SIG-M5 treated with dmso at 0.1 percent for 504 hours (cell line): ENCODE data around the gene MDP1.
"Not testable (repeated sequence)": the region's sequence is repeated elsewhere in the genome, so short reads cannot be mapped to it uniquely, and the experiment has no call there.

Source experiments
- DNase-seq: peaks from one replicate; lab custom pipeline; 2025; ENCODE audit not compliant: unreplicated experiment; lab: John Stamatoyannopoulos, UW

MDP1 gene

DNA sequence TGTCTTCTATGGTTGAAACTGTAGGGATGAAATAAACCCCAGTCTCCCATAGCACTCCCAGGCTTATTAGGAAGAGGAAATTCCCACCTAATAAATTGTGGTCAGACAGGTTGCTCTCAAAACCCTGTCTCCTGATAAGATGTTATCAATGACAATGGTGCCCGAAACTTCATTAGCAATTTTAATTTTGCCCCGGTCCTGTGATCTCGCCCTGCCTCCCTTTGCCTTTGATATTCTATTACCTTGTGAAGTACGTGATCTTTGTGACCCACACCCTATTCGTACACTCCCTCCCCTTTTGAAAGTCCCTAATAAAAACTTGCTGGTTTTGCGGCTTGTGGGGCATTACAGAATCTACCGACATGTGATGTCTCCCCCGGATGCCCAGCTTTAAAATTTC, 13.3 kb downstream of the MDP1 start:
- not testable (repeated sequence) for DNase-seq

DNA sequence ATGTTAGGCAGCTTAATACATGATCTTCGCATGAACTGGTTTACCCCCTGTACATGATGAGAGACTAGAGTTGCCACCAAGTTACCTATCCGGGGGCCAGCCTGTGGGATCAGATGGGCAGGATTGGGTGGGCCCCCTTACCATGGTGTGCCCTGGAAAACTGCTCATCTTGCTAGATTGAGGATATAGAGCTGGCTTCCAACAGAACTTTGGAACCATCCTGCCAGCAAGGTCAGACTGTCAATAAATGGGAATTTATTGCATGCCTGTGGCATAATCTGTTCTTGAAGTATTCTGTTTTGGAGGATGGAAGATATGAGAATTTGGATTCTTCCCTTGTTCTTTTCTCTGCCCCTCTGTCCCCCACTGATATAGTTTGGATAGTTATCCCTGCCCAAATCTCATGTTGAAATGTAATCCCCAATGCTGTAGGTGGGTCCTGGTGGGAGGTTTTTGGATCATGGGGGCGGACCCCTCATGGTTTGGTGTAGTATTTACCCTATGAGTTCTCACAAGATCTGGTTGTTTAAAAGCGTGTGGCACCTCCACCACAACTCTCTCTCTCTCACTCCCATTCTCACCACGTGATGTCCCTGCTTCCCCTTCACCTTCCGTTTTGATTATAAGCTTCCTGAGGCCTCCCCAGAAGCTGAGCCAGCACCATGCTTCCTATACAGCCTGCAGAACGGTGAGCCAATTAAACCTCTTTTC, 16.9 kb downstream of the MDP1 start:
- DNase-seq: no peak

DNA sequence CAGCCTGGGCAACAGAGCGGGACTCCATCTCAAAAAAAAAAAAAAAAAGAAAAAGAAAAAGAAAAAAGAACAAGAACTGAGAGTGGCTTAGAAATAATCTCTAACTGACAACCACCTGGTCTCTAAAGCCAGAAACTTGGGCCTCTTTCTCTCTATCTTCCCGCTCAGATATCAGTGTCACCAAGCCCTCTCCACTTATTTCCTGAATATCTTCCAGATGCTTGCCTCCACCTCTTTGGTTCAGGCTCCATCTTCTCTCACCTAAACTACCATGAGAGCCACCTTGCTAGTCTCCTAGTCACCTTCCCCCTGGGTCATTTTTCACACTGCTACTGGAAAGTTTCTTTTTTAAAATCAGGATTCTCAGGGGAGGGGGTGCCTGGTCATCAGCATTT, 18.8 kb downstream of the MDP1 start:
- DNase-seq: no peak

DNA sequence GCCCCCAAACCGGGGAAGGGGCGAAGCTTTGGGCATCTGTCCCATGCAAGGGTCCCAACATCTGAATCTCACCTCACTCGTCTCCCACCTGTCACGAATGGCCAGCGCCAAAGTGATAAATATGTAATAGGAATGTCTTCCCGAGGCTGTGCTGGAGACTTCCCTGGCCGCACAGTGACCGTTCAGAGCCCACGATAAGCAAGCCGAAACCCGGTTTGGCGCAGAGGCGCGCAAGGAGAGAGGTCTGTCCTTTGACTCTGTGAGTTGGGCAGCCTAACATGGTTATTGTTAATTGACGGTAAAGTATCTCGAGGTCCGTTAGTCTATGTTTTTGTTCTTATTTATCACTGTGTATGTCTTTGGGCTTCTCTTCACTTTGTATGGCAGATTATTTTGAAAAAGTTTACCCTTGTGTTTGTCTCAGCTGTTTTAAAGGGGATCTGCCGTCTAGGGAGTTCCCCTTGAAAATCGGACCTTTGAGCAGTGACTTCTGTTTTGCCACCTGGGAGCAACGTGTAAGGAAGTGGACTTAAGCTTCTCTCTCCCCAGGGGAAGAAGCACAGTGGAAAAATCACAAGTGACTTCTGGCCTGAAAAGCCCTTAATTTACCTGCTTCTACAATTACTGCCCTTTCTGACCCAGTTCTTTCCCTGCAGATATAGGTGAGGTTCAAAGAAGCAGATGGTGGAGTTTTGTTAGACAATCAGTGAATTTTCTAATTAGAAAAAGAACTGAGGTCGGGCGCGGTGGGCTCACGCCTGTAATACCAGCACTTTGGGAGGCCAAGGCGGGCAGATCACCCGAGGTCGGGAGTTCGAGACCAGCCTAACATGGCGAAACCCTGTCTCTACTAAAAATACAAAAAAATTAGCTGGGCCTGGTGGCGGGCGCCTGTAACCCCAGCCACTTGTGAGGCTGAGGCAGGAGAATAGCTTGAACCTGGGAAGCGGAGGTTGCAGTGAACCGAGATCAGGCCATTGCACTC, 19.5 kb downstream of the MDP1 start:
- DNase-seq: peak; percentile 42

DNA sequence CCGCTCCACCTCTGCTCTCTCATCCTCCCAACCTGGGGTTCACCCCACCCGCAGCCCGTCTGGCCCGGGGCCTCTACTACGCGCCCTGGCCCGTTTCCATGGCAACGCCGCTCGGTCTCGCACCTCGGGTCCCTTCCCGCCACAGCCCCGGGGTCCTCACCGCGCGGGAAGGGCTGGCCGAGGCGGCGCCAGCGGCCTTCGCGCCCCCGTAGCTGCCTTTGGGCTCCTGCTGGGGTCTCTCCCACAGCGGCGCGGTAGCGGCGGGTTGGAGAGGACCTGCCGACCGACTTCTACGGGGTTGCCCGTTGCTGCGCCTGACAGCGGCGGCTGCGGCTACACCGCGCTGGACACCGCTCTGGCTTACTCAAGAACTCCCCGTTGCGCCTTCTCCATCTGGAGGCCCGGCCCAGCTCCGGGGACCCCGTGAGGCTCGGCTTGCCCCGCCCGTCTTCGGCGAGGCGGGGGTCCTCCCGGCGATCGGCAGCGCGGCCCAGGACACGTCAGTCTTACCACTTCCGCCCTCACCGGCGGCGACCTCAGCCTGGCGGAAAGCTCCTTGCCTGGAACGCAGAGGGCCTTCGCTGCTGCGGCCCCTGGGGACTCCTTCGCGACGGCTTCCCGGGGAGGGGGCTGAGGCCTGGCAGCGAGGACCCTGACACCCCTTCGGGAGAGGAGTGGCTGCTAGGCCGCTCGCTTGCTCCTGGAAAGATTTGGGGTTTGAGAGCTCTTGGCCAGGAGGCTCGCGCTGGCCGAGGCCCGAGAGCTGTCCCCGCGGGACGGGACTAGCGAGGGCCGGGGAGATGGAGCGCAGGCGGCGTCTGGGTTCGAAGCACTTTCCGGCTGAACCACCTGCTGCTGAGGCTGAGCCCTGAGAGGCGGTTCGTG, 20.4 kb downstream of the MDP1 start, which contains the start of gene TM9SF1:
Gene TM9SF1 (minus strand): TSS at position 256 of the 885 bp plus-strand sequence. CDS start 422 bp downstream, outside the sequence.
- peak; percentile 76 for DNase-seq

DNA sequence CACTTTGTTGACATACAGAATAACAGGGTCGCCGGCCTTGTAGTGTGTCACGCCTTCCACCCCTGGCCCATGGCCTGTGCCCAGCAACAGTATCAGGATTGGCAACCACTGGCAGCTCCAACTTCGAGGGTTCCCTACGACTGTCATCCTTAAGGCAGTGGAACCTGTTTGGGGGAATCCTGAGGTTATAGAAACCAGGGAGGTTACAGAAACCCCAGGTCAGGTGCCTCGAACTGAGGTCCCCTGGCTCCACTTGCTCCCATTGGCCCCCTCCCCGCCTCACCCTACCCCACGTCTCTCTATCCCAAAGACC, 21.0 kb downstream of the MDP1 start:
- no peak for DNase-seq

DNA sequence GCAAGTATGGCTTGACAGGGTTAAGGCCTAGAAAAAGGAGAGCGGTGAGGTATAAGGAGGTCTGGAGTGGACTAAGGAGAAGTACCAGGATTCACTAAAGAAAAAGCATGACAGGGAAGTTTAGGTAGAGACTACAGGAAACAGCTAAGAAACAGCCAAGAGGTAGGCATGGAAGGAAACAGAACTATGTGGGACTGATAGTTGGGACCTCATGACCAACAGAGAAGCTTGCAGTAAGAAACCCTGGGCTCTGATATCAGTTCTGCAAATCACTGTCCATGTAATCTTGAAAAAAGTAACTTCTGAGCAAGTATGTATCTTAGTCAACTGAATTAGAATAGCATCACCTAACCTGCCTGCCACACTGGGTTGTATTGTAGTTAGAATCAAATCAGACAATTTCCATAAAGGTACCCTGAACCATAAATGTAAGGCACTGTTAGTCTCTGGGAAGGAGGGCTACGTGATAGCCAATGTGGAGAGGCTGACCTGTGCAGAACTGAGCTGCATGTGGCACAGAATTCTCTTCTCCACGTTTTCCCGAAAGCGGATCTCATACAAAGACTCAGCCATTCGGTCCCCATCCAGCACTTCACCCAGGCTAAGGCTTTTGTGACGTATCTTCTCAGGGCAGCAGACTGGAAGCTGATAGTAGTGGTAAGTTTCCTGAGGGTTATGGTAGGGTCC, 21.5 kb downstream of the MDP1 start:
- DNase-seq: no peak

DNA sequence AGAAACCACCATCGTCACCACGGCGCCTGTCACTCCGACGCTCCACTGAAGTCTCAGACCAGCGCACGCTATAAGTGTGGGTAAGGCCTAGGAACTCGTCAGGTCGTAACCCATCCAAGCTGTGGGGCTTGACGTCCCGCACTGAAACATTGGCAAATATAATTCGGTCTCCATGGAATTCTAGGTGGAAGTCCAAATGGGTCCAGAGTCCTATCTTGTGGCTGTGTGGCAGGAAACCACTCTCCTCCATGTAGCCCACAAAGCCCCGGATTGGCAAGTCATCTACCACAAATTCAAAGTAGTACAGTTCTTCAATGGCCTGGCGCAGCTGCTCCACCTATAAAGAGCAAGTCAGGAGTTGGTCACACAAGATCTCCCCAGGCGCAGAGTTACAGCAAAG, 22.9 kb downstream of the MDP1 start:
- no peak for DNase-seq

DNA sequence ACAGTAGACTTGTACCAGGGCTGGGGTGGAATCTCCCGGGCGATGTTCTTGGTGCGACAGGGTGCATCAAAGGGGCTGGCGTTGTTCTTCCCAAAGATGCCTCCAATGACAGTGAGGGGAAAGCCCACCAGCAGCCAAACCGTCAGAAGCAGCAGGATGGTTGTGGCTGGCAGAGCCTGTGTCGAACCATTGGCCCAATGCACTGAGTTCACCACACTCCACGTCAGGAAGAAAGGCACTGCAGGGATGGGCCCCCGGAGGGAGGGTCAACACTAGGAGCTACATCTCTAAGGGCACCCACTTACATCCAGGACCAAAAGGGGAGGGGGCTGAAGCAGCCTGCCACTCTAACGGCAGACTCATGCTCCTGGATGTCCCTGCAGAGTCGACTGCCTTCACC, 25.4 kb downstream of the MDP1 start:
- DNase-seq: no peak

DNA sequence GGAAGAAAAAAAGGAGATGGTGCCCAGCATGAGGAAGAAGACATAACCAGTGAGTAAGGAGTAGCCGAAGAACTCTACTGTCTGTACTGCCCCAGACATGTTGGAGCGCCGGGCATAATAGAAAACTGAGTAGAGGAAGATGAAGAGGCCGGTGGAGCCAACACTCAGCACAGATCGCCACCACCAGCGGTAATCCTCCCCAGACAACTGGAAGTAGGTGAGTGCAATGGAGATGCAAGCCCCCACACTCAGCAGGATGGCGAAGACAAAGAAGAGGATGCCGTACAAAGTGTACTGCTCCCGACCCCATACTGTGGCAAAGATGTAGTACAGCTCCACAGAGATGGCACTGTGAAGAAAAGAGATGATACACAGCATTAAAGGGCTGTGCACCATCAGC, 26.4 kb downstream of the MDP1 start:
- no peak for DNase-seq

DNA sequence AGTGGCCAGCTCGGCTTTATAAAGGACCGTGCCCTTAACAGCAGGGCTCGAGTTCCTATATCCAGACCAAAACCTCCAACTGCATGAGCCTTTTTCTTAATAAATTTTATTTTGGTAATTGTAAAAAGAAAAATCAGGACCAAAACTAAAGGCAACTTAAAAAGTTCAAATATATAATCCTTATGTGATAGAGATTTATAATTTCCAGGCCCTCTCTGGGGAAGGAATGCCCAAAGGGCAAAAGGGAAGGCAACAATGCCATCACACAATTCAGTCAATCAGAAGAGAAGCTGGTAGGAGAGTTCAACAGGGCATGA, 26.8 kb downstream of the MDP1 start:
- no peak for DNase-seq

DNA sequence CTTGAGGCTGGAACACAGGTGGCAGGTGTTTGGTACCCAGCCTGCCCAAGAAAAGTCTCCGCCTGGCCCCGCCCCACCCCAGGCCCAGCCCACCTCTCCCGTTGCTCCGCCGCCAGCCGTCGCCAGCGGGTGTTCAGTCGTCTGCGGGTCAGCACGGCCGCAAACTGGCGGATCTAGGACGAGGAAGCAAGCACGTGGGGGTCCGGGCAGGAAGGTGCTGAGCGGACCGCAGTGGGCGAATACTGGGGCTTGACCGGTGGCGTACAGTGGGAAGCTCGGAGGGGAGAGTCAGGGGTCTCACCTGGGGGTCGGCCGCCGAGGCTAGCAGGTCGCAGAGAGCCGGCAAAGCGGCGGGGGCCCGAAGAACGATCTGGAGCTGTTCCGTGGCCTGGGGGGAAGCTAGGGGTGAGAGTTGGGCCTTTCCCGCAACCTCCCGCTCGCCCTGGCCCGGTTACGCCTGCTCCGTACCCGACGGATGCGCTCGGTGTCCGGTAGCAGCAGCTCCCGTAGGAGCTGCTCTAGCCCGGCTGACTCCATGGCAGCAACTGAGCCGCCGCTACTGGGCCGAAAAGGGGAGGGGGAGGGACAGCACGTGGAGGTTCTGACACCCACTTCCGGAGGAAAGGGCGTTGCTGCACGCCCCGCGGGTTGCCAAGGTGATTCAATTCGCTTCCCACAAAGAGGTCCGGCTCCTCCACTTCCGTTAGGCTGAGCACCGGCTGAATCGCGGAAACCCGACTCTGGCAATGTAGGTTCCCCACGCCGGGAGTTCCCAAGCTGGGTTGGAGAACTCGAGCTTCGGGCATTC, 27.4 kb downstream of the MDP1 start, which contains the start of gene IPO4:
Gene IPO4 (minus strand): TSS at position 566 of the 808 bp plus-strand sequence. CDS start 29 bp downstream, at position 537.
- DNase-seq: peak; percentile 97

DNA sequence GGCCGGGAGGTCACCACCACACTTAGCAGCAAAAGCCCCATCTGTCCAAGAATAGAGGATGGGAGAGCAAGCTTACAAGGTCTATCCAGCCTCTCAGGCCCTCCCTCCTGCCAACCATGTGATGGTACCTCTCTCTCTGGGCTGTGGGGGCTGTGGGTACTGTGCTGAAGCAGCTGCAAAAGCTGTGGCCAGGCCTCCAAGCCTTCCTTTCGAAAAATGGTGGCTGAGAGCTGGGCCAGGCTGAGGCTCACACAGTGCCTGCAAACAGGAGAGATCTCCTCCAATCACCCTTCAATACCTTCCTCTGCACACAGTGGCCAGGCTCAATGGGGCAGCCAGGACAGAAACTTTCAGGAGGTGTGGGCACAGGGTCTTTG, 28.3 kb downstream of the MDP1 start:
- no peak for DNase-seq

DNA sequence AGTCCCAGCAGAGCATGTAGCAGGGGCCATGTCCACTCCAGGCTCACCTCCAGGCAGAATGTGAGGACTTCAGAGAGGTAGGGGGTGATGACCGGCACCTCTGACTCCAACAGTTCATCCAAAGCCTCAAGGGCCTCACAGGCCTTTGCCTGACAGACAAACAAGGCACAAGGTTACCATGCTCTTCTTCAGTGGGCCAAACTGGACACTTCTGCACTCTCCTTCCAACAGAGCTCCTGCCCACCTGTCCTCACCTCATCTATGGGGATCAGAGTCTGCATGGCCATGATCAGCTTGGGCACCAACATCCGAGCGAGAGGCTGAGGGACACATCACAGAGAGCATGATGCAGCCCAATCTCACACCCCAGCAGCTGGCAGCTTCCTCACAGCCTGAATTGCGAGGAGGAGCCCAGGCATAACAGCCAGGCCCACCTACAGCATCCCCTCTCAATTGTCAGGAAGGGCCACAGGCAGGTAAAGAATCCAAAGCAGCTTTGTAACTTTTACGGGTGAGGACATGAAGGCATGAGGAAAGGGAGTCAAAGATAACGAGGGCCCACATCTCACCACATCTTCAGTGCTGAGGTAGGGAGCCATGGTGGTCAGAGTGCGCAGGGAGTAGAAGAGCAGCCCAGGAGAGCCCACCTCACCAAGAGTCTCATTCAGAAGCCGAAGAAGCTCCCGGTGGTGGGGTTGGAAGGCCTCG, 28.9 kb downstream of the MDP1 start:
- DNase-seq: no peak

DNA sequence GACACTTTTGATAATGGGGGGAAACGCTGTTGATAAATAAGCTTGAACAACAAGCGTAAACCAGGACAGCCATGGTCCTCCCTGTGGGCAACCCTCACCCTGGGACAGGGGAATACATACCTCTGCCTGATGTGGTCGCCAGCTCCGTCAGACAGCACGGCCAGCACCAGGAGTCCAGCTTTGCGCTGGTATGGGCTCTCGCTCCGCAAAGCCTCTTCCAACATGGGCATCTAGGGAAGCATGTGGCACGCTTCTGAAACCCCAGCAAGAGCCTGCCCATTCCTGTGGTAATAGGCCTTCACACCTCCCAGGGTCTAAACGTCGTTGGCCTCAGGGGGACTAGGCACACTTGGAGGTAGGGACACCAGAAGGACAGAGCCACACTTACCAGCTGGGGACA, 30.1 kb downstream of the MDP1 start:
- no peak for DNase-seq

DNA sequence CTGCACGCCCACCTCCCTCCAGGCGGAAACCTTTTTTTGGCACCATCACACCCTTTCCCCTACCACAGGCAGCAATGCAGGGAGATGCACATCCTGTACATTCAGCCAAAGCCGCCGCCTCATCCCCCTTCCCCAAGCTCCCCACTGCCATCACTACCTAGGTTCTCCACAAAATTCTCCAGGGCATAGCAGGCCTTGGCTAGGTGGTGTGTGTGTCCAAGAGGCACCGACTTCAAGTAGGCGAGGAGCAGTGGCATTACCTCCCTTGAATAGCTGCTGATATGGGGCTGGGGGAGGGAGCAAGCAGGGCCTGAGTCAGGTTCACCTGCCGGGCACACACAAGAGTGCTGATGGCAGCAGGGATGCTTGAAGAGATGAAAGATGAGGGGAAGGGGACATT, 30.8 kb downstream of the MDP1 start:
- DNase-seq: no peak

DNA sequence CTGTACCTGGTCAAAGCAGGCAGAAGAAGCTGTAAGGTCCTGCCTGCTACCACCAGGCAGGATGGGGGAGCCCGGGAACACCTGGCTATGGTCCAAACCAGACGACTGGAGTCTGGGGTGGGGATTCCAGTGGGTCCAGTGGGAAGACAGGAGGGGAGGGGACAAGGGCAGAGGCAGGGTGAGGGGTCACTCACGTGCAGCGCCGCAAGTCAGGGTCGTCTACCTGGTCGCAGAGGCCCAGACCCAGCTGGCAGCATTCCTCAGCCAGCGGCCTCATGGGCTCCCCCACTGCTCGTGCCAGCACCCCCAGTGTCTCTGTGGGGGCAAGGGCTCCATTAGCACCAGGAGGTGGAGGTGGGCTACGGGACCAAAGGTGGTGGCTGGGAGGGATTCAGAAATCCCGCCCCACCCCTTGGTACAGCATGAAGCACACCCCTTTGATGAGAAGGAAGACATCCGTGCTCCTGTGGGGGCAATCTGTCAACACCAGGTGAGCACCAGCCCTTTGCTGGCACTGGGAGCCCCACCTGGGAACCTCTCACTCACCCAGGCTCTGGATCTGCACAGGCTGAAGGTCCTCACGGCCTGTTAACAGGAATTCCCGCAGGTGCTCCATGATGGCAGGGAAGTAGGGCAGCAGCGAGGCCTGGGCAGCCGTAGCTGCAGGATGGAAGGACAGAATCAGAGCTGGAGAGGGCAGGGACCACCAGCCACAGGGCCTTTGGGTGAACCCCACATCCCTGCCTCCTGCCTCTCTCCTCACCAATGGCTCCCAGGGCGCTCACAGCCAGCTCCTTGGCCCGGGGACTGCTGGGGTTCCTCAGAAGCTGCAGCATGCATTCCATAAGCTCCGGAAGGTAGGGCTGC, 31.5 kb downstream of the MDP1 start:
- DNase-seq: no peak

DNA sequence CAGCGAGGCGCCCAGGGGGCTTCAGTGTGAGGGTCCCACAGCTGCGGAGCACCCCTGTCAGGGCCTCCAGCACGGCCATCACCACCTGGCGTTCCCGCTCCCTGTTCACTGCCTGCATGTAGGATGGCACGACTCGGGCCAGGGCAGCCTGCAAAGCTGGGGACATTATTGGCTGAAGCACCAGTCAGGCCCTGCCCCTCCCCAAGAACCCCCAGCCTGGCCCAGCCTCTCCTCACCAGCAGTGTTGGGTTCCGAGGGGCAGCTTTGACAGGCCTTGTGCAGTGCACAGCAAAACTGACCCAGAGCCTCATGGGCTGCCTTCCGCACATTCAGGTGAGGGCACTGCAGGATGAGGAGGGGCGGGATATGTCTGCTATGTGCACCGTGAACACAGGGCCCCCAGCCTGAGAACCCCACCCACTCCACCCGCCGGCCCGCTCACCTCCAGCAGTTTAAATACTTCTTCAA, 32.8 kb downstream of the MDP1 start:
- no peak for DNase-seq
